H1 (cell line): ENCODE results near the gene PPP2R2B. TPM values are rescaled to one million over a fixed set of nuclear protein-coding genes. Genes with fewer than 3 reads are reported as not detected.

Source experiments
- ATF3 ChIP-seq: IDR thresholded peaks from 2 replicates; pipeline ENCODE4 v1.6.1; 2011; ENCODE audit warnings: low read depth, mild to moderate bottlenecking, low read length; ENCODE audit not compliant: insufficient read depth
- CTCF ChIP-seq, 3 experiments: IDR thresholded peaks; 1 replicate in 2 of 3; 2 replicates in 1 of 3; pipeline versions ENCODE4 v1.5.1 to v1.6.1; 2011; ENCODE audit warnings: low read length in 3 of 3, mild to moderate bottlenecking in 3 of 3, inconsistent platforms in 2 of 3, low read depth in 1 of 3, moderate library complexity in 1 of 3; ENCODE audit not compliant: insufficient read depth in 1 of 3; ENCODE audit errors: control extremely low read depth in 1 of 3
- EP300 ChIP-seq, 2 experiments: IDR thresholded peaks; 1 replicate in 1 of 2; 2 replicates in 1 of 2; pipeline ENCODE4 v1.6.1; 2011 to 2012; ENCODE audit warnings: low read depth in 2 of 2, low read length in 2 of 2, mild to moderate bottlenecking in 2 of 2, borderline replicate concordance in 1 of 2, inconsistent platforms in 1 of 2, moderate library complexity in 1 of 2
- JUND ChIP-seq: IDR thresholded peaks from 2 replicates; pipeline ENCODE4 v1.6.1; 2011; ENCODE audit warnings: mild to moderate bottlenecking, improper control_type of control experiment, low read length
- PHF8 ChIP-seq: fragments of 200-600 bp; sonication (generic); conservative IDR thresholded peaks from 2 replicates; pipeline ENCODE4 v1.7.1; 2012; ENCODE audit warnings: low read depth, mild to moderate bottlenecking, inconsistent platforms, low read length, moderate library complexity
- RAD21 ChIP-seq, 2 experiments: IDR thresholded peaks in 1 of 2; conservative IDR thresholded peaks in 1 of 2; 2 replicates each; pipeline ENCODE4 v1.6.1; 2011; ENCODE audit warnings: low read depth in 2 of 2, low read length in 2 of 2, improper control_type of control experiment in 1 of 2, inconsistent platforms in 1 of 2, mild to moderate bottlenecking in 1 of 2, moderate library complexity in 1 of 2
- RNF2 ChIP-seq: fragments of 200-900, 300-1000 bp; sonication (generic); IDR thresholded peaks from 2 replicates; pipeline ENCODE4 v1.7.1; 2016; ENCODE audit warnings: borderline replicate concordance, low read depth, mild to moderate bottlenecking, antibody characterized with exemption, low read length; ENCODE audit not compliant: poor library complexity, severe bottlenecking; ENCODE audit errors: missing control alignments
- RXRA ChIP-seq: IDR thresholded peaks from 2 replicates; pipeline ENCODE4 v1.6.1; 2011; ENCODE audit warnings: low read depth, mild to moderate bottlenecking, low read length, moderate library complexity; ENCODE audit not compliant: insufficient read depth
- SIN3A ChIP-seq, 2 experiments: IDR thresholded peaks in 1 of 2; conservative IDR thresholded peaks in 1 of 2; 2 replicates each; pipeline ENCODE4 v1.6.1; 2011 to 2012; ENCODE audit warnings: low read length in 2 of 2, improper control_type of control experiment in 1 of 2, low read depth in 1 of 2, mild to moderate bottlenecking in 1 of 2
- polyA plus RNA-seq, 7 experiments: library from polyadenylated mRNA; depleted of rRNA in 3 of 7; stranded (reverse) in 5 of 7; unstranded in 2 of 7; fragments of >200 nt in 5 of 7; fragments of 200-250 nt in 2 of 7; gene quantifications; 1 replicate in 5 of 7; 2 replicates in 1 of 7; 4 replicates in 1 of 7; pipeline versions ENCODE4 v1.2.1 to v1.2.3, GENCODE V29; 2011 to 2013; ENCODE audit warnings: missing spikeins in 2 of 7, mixed read lengths in 2 of 7
- total RNA-seq: library from RNA; stranded (reverse); fragmentation: NEBNext Ultra II Directional; extraction: Animal tissue kit (Norgen Biotek cat#: 25700); gene quantifications from 2 replicates; pipeline ENCODE4 v1.2.1, GENCODE V29; 2021

PPP2R2B gene
- total and polyA plus RNA-seq, 2 of the 8 experiments (the other 6 are each of a cell fraction or from before 2014, with no cell fraction given): 21.1 to 37.1 TPM

- TF ChIP-seq ATF3 (no peak), CTCF (IDR thresholded peaks at IDR 0.05; ENCODE audit: control extremely low read depth in 1 of 3, insufficient read depth in 1 of 3, low read depth in 1 of 3, low read length in 3 of 3) (no peak), PHF8 (no peak), RXRA (no peak), SIN3A (conservative IDR thresholded peaks at IDR 0.05 in 1 of 2, IDR thresholded peaks at IDR 0.05 in 1 of 2; ENCODE audit: low read depth in 1 of 2, low read length in 2 of 2) (no peak), RNF2 (no peak), RAD21 (IDR thresholded peaks at IDR 0.05 in 1 of 2, conservative IDR thresholded peaks at IDR 0.05 in 1 of 2; ENCODE audit: low read depth in 2 of 2, low read length in 2 of 2) (no peak), JUND (no peak), EP300 (IDR thresholded peaks at IDR 0.05; ENCODE audit: borderline replicate concordance in 1 of 2, low read depth in 2 of 2, low read length in 2 of 2) (no peak)
Observed at GRCh38 chr5:146884066-146884626, 5.6 kb upstream of the PPP2R2B start (continued).
